Thyroid gland (tissue), 4 donors: ENCODE results near the gene UTP15.

ENCODE experiments used
- POLR2A ChIP-seq, 2 donors: fragments of 450-650 bp; IDR thresholded peaks; one replicate each; pipeline ENCODE4 v1.6.1; 2017; ENCODE audit warnings: antibody characterized with exemption in 2 of 2, mild to moderate bottlenecking in 2 of 2, moderate library complexity in 1 of 2
- TF ChIP-seq, protein P1 (sequence below), 6 experiments: fragments of 200-600 bp in 3 of 6; fragments of 450-650 bp in 3 of 6; sonication (generic) in 3 of 6; IDR thresholded peaks; one replicate each; pipeline ENCODE4 v1.5.1; 2016 to 2019; ENCODE audit warnings: antibody characterized with exemption in 6 of 6, mild to moderate bottlenecking in 2 of 6, inconsistent platforms in 1 of 6, moderate library complexity in 1 of 6

DNA sequence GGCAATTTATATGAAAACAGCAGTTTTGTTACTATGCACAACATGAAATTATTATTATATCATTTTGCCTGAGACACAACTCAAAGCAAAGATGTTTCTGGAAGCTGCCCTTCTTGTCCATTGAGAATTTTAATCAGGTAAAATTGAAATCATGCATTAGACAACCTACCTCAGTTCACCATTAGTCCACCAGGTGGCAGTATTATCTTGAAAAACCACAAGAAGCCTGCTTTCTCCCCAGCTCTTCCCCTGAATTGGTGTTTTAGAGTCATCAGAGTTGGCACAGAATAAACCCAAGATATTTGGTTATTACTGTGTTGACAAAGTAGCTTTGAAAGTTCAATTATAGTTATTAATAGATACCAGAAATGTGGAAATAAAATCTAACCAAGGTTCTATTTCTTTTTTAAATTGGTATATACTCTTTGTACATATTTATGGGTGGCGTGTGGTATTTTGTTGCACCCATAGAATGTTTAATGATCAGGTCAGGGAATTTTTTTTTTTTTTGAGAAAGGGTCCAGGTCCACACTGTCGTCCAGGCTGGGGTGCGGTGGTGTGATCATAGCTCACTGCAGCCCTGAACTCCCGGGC is 25.7 kb downstream of the UTP15 start:
- no peak for TF ChIP-seq POLR2A (IDR thresholded peaks at IDR 0.05)
- TF ChIP-seq, protein P1, sequence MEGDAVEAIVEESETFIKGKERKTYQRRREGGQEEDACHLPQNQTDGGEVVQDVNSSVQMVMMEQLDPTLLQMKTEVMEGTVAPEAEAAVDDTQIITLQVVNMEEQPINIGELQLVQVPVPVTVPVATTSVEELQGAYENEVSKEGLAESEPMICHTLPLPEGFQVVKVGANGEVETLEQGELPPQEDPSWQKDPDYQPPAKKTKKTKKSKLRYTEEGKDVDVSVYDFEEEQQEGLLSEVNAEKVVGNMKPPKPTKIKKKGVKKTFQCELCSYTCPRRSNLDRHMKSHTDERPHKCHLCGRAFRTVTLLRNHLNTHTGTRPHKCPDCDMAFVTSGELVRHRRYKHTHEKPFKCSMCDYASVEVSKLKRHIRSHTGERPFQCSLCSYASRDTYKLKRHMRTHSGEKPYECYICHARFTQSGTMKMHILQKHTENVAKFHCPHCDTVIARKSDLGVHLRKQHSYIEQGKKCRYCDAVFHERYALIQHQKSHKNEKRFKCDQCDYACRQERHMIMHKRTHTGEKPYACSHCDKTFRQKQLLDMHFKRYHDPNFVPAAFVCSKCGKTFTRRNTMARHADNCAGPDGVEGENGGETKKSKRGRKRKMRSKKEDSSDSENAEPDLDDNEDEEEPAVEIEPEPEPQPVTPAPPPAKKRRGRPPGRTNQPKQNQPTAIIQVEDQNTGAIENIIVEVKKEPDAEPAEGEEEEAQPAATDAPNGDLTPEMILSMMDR (IDR thresholded peaks at IDR 0.05) = peak; percentile 60 to 95 (median 84)
